CD4-positive, CD25-positive, alpha-beta regulatory T cell (primary cell): ENCODE measurements around the gene PRKAR1B. TPM values are rescaled to one million over a fixed set of nuclear protein-coding genes. Genes with fewer than 3 reads are reported as not detected.

Experiments
- ATAC-seq, 2 donors: fragments of 150-1000 bp; cut with Tn5 transposase; one replicate each; pipeline ENCODE4 v1.10.0; 2021; ENCODE audit warnings: low read depth in 2 of 2, moderate number of reproducible peaks in 2 of 2, moderate library complexity in 1 of 2
- DNase-seq, 3 donors: peaks; one replicate each; pipeline versions ENCODE4 v3.0.0 to v3.0.0-alpha.2; 2012 to 2022; ENCODE audit warnings: mixed read lengths in 1 of 3
- H3K27ac ChIP-seq: one replicate; pipeline ENCODE4 v1.7.0; 2013; ENCODE audit warnings: mild to moderate bottlenecking, low read length; ENCODE audit not compliant: insufficient read depth, poor library complexity, severe bottlenecking
- H3K27me3 ChIP-seq: one replicate; pipeline ENCODE4 v1.7.0; 2013; ENCODE audit warnings: low read length; ENCODE audit not compliant: control insufficient read depth, insufficient read depth
- H3K36me3 ChIP-seq: one replicate; pipeline ENCODE4 v1.7.0; 2013; ENCODE audit warnings: mild to moderate bottlenecking, low read length, moderate library complexity; ENCODE audit not compliant: control insufficient read depth, insufficient read depth
- H3K4me1 ChIP-seq: 2 replicates; pipeline ENCODE4 v1.7.0; 2013; ENCODE audit warnings: mild to moderate bottlenecking, low read length; ENCODE audit not compliant: insufficient read depth, control insufficient read depth, poor library complexity, severe bottlenecking
- H3K4me3 ChIP-seq: one replicate; pipeline ENCODE4 v1.7.0; 2013; ENCODE audit warnings: low read depth, mild to moderate bottlenecking, low read length, moderate library complexity
- H3K9me3 ChIP-seq, 2 experiments: 1 replicate in 1 of 2; 2 replicates in 1 of 2; pipeline ENCODE4 v1.7.0; 2013; ENCODE audit warnings: low read length in 2 of 2, mild to moderate bottlenecking in 1 of 2, moderate library complexity in 1 of 2; ENCODE audit not compliant: control insufficient read depth in 2 of 2
- H3K27ac Mint-ChIP-seq, 3 donors: one replicate each; pipeline ENCODE4 v1.8.0; 2020 to 2022; ENCODE audit warnings: mild to moderate bottlenecking in 3 of 3, mixed read lengths in 3 of 3, moderate library complexity in 2 of 3
- H3K27me3 Mint-ChIP-seq: one replicate; pipeline ENCODE4 v1.8.0; 2022; ENCODE audit warnings: mild to moderate bottlenecking, mixed read lengths
- H3K36me3 Mint-ChIP-seq: one replicate; pipeline ENCODE4 v1.8.0; 2020; ENCODE audit warnings: mixed read lengths
- H3K4me1 Mint-ChIP-seq, 4 donors: one replicate each; pipeline ENCODE4 v1.8.0; 2020 to 2022; ENCODE audit warnings: mixed read lengths in 4 of 4, mild to moderate bottlenecking in 1 of 4
- H3K4me3 Mint-ChIP-seq, 4 donors: one replicate each; pipeline ENCODE4 v1.8.0; 2020 to 2022; ENCODE audit warnings: mild to moderate bottlenecking in 4 of 4, mixed read lengths in 4 of 4, moderate library complexity in 3 of 4
- H3K9me3 Mint-ChIP-seq, 7 donors: one replicate each; pipeline ENCODE4 v1.8.0; 2020 to 2022; ENCODE audit warnings: mixed read lengths in 7 of 7, mild to moderate bottlenecking in 3 of 7, moderate library complexity in 2 of 7
- polyA plus RNA-seq, 4 donors: library from polyadenylated mRNA; unstranded; fragments of 300-500 nt; fragmentation: Illumina TruSeq; gene quantifications; one replicate each; pipeline ENCODE4 v1.2.3, GENCODE V29; 2021
- total RNA-seq: library from RNA; stranded (reverse); gene quantifications from one replicate; pipeline ENCODE4 v1.2.3, GENCODE V29; 2022

PRKAR1B gene
- total and polyA plus RNA-seq, 5 donors from 2014 or later = 4.9 to 12.5 (median 6.8) TPM

DNA sequence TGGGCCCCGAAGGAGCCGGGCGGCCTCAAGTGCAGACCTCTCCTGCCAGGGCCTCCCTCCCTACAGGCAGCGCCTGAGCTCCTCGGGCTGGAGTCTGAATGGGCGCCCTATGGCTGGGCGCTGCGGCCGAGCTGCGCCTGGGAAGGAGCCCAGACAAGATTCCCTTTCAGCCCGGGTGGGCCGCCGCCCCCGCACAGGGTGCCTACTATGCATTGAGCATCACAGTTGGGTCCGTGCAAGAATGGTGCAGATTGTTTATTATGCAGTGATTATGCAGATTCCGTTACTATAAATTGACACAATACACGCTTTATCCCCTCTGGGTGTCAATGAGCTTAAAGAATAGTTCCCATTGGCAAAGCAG, 130.3 kb downstream of the PRKAR1B start:
- Histone ChIP-seq H3K4me3 (no peak overlapping the region), H3K4me1 (peaks cover 19% of the 10 kb centered on the region), H3K9me3 (no peaks in the 10 kb centered on the region), H3K27me3 (no peaks in the 10 kb centered on the region), H3K27ac (no peak overlapping the region), H3K36me3 (no peaks in the 10 kb centered on the region)
- DNase-seq (no peak), ATAC-seq (no peak)
- Mint-ChIP-seq H3K4me1 (peaks cover 0 to 32% (median 4%) of the 10 kb centered on the region in 4 donors), H3K27ac (no peak overlapping the region), H3K27me3 (no peaks in the 10 kb centered on the region), H3K9me3 (peaks cover 0 to 1% (median 0%) of the 10 kb centered on the region in 7 donors), H3K36me3 (no peaks in the 10 kb centered on the region), H3K4me3 (no peak overlapping the region)

GRCh38 chr7:596071-596818, 130.8 kb downstream of the PRKAR1B start:
- H3K4me3 Mint-ChIP-seq = peak overlapping the region in 1 of 4 donors; percentile 47
- no peaks in the 10 kb centered on the region for H3K36me3 ChIP-seq
- H3K9me3 ChIP-seq = no peaks in the 10 kb centered on the region
- H3K4me3 ChIP-seq = no peak overlapping the region
- H3K9me3 Mint-ChIP-seq = peaks cover 0 to 1% (median 0%) of the 10 kb centered on the region in 7 donors
- DNase-seq = no peak
- peaks cover 14% of the 10 kb centered on the region for H3K4me1 ChIP-seq
- no peaks in the 10 kb centered on the region for H3K27me3 Mint-ChIP-seq
- H3K36me3 Mint-ChIP-seq = no peaks in the 10 kb centered on the region
- H3K27ac ChIP-seq = no peak overlapping the region
- no peak for ATAC-seq
- no peaks in the 10 kb centered on the region for H3K27me3 ChIP-seq
- peaks cover 0 to 28% (median 4%) of the 10 kb centered on the region in 4 donors for H3K4me1 Mint-ChIP-seq
- no peak overlapping the region for H3K27ac Mint-ChIP-seq

GRCh38 chr7:595621-596010, 131.5 kb downstream of the PRKAR1B start:
- Mint-ChIP-seq H3K27me3 (no peaks in the 10 kb centered on the region), H3K4me3 (peak overlapping the region in 1 of 4 donors; percentile 47), H3K36me3 (no peaks in the 10 kb centered on the region), H3K4me1 (peaks cover 0 to 23% (median 4%) of the 10 kb centered on the region in 4 donors), H3K9me3 (peaks cover 0 to 1% (median 0%) of the 10 kb centered on the region in 7 donors), H3K27ac (peak overlapping the region in 1 of 3 donors; percentile 75)
- DNase-seq (no peak), ATAC-seq (peak in 1 of 2 donors; percentile 19)
- H3K4me3 ChIP-seq = no peak overlapping the region
- no peaks in the 10 kb centered on the region for H3K36me3 ChIP-seq
- no peak overlapping the region for H3K27ac ChIP-seq
- no peaks in the 10 kb centered on the region for H3K9me3 ChIP-seq
- H3K4me1 ChIP-seq = peaks cover 8% of the 10 kb centered on the region
- H3K27me3 ChIP-seq = no peaks in the 10 kb centered on the region

- peaks cover 6% of the 10 kb centered on the region for H3K4me1 ChIP-seq
- Mint-ChIP-seq H3K27ac (no peak overlapping the region), H3K27me3 (no peaks in the 10 kb centered on the region), H3K9me3 (peaks cover 0 to 1% (median 0%) of the 10 kb centered on the region in 7 donors), H3K4me3 (peak overlapping the region in 1 of 4 donors; percentile 47), H3K4me1 (peaks cover 0 to 18% (median 3%) of the 10 kb centered on the region in 4 donors), H3K36me3 (no peaks in the 10 kb centered on the region)
- no peaks in the 10 kb centered on the region for H3K36me3 ChIP-seq
- H3K27ac ChIP-seq = no peak overlapping the region
- H3K4me3 ChIP-seq = no peak overlapping the region
- DNase-seq (no peak), ATAC-seq (no peak)
- no peaks in the 10 kb centered on the region for H3K9me3 ChIP-seq
- no peaks in the 10 kb centered on the region for H3K27me3 ChIP-seq
Observed at GRCh38 chr7:594920-595620, 132.0 kb downstream of the PRKAR1B start.

GRCh38 chr7:594212-594913, 132.7 kb downstream of the PRKAR1B start:
- no peak for DNase-seq
- no peaks in the 10 kb centered on the region for H3K27me3 Mint-ChIP-seq

DNA sequence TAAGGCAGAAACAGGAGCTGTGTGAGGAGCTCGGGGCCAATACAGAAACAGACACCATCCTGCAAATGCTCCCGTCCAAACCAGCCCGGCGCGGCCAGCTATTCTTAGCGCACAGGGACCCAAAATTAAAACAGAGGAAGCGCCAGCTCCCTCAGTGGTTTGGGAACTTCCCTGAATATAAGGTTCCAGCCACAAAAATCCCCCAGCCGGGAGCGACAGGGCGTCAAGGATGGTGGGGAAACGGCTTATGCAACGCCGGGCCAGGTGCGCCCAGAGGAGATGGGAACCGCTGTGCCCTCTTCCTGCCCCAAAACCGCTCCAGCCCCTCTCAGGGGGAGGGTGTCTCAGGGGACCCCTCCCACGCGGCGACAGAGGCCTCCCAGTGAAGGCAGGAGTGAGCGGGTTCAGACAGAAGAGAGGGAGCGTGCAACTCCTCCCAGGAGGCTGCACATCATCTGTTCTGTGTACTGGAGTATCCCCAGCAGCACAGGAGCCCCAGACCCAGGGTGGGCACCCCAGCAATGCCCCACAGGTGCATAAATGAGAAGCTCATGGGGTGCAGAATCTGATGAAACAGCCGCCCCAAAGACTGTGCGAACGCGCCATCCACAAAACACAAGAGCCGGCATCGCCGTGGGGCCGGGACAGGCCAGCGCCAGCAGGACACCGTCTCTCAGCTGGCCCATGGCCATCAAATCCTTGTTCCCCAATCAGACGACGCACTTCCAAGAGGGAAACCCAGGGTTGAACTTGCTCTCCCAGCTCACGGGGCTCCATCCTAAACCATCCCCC, 133.6 kb downstream of the PRKAR1B start:
- no peak overlapping the region for H3K4me3 ChIP-seq
- H3K27me3 Mint-ChIP-seq = no peaks in the 10 kb centered on the region
- peaks cover 4% of the 10 kb centered on the region for H3K36me3 Mint-ChIP-seq
- H3K36me3 ChIP-seq = no peaks in the 10 kb centered on the region
- H3K27ac Mint-ChIP-seq = no peak overlapping the region
- H3K4me1 ChIP-seq = peaks cover 6% of the 10 kb centered on the region
- no peaks in the 10 kb centered on the region for H3K27me3 ChIP-seq
- ATAC-seq = no peak
- H3K4me1 Mint-ChIP-seq = peaks cover 0 to 11% (median under 1%) of the 10 kb centered on the region in 4 donors
- no peak overlapping the region for H3K27ac ChIP-seq
- H3K4me3 Mint-ChIP-seq = no peak overlapping the region
- no peaks in the 10 kb centered on the region for H3K9me3 ChIP-seq
- no peak for DNase-seq
- H3K9me3 Mint-ChIP-seq = peaks cover 0 to 4% (median 0%) of the 10 kb centered on the region in 7 donors

More at GRCh38 chr7:594212-594913, 132.7 kb downstream of the PRKAR1B start:
- no peaks in the 10 kb centered on the region for H3K36me3 ChIP-seq
- no peak for ATAC-seq
- H3K27ac ChIP-seq = no peak overlapping the region
- peaks cover 6% of the 10 kb centered on the region for H3K4me1 ChIP-seq
- no peak overlapping the region for H3K4me3 Mint-ChIP-seq
- H3K9me3 ChIP-seq = no peaks in the 10 kb centered on the region
- peaks cover 0 to 1% (median 0%) of the 10 kb centered on the region in 7 donors for H3K9me3 Mint-ChIP-seq
- no peak overlapping the region for H3K27ac Mint-ChIP-seq
- no peaks in the 10 kb centered on the region for H3K36me3 Mint-ChIP-seq
- H3K4me1 Mint-ChIP-seq = peaks cover 0 to 14% (median 0%) of the 10 kb centered on the region in 4 donors
- no peak overlapping the region for H3K4me3 ChIP-seq
- no peaks in the 10 kb centered on the region for H3K27me3 ChIP-seq
